RWPE1 (cell line): ENCODE results near the gene PTGES2.

Experiments
- CTCF ChIA-PET: fragments of 350-600 bp; sonication (Branson Sonifier 250); formaldehyde crosslinking; extraction: SDS; loops from one replicate; lab custom pipeline; 2021; lab: Yijun Ruan, JAX
- POLR2A ChIA-PET: fragments of 400-600 bp; formaldehyde crosslinking; extraction: SDS; loops from one replicate; lab custom pipeline; 2020; ENCODE audit warnings: antibody characterized with exemption; ENCODE audit not compliant: low non-redundant PET; lab: Yijun Ruan, JAX
- DNase-seq: peaks from one replicate; pipeline ENCODE4 v3.0.0; 2012; ENCODE audit warnings: low spot score
- H3K27ac ChIP-seq: fragments of 450-650 bp; 2 replicates; pipeline ENCODE4 v1.5.1; 2017
- TF ChIP-seq, protein P1 (sequence below): fragments of 450-650 bp; conservative IDR thresholded peaks from 2 replicates; pipeline ENCODE4 v1.5.1; 2017; ENCODE audit warnings: low read depth, mild to moderate bottlenecking

The PTGES2 gene

GRCh38 chr9:128085943-128086342 lies 41.6 kb downstream of the PTGES2 start:
- ChIA-PET POLR2A (no interaction called here), CTCF (no interaction called here)
- H3K27ac ChIP-seq, result no peak overlapping the region
- TF ChIP-seq, protein P1, sequence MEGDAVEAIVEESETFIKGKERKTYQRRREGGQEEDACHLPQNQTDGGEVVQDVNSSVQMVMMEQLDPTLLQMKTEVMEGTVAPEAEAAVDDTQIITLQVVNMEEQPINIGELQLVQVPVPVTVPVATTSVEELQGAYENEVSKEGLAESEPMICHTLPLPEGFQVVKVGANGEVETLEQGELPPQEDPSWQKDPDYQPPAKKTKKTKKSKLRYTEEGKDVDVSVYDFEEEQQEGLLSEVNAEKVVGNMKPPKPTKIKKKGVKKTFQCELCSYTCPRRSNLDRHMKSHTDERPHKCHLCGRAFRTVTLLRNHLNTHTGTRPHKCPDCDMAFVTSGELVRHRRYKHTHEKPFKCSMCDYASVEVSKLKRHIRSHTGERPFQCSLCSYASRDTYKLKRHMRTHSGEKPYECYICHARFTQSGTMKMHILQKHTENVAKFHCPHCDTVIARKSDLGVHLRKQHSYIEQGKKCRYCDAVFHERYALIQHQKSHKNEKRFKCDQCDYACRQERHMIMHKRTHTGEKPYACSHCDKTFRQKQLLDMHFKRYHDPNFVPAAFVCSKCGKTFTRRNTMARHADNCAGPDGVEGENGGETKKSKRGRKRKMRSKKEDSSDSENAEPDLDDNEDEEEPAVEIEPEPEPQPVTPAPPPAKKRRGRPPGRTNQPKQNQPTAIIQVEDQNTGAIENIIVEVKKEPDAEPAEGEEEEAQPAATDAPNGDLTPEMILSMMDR, result no peak
- DNase-seq, result no peak

DNA sequence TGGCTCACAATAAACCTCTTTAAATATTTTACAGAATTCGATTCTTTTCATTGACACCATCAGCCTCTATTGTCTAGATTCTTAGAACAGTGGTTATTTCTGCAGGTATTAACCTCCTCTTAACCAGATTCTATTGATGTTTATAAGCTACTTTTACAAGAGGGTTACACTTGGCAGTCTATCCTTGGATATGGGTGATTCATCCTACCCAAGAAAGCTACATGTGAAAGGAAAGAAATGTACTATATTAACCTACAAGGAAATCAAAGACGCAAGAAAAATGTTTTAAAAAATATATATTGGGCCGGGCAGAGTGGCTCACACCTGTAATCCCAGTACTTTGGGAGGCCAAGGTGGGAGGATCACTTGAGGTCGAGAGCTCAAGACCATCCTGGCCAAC lies 42.8 kb downstream of the PTGES2 start:
- no peak overlapping the region for H3K27ac ChIP-seq
- no peak for DNase-seq
- POLR2A ChIA-PET, result no interaction called here
- TF ChIP-seq, protein P1, result no peak
- CTCF ChIA-PET, result interaction anchor here (0.9 to 1.3 kb wide), 4 partner anchors 9 to 141 kb away, joined by 3 to 5 read pairs (median 3); no protein-coding TSS in a partner anchor

DNA sequence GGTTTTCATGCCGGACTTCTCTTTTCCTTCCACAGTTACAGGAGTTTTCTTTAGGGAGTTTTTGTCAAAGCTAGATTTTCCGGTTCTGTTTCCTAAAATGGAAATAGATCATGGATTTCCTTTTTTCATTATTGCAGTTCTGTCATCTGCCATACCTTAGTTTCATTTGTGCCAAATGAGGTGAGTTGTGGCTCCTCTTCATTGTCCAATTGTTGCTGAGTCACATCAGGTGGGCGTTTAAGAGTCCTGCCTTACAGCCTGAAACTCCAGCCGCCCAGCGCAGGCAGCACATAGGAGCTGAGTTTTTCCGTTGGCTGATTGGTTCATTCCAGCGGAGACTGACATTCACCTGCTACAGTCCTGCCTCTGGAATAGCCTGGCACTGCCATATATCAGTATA lies 45.4 kb downstream of the PTGES2 start:
- TF ChIP-seq, protein P1, result no peak
- CTCF ChIA-PET, result interaction anchor here (0.6 to 1.4 kb wide), 4 partner anchors 35 to 160 kb away, joined by 3 to 6 read pairs (median 3); no protein-coding TSS in a partner anchor
- H3K27ac ChIP-seq, result peak overlapping the region; percentile 48
- peak; percentile 75 for DNase-seq
- POLR2A ChIA-PET, result no interaction called here

GRCh38 chr9:128081056-128081455 lies 46.5 kb downstream of the PTGES2 start:
- DNase-seq, result no peak
- TF ChIP-seq, protein P1, result no peak
- CTCF ChIA-PET, result interaction anchor here (0.7 to 1.4 kb wide), 2 partner anchors 37 to 159 kb away, joined by 3 to 6 read pairs; no protein-coding TSS in a partner anchor
- POLR2A ChIA-PET, result no interaction called here
- H3K27ac ChIP-seq, result peak overlapping the region; percentile 26

- POLR2A ChIA-PET, result interaction anchor here (0.7 kb wide), 1 partner anchor 11 kb away, joined by 5 read pairs; no protein-coding TSS in a partner anchor
- TF ChIP-seq, protein P1, result no peak
- DNase-seq, result no peak
- H3K27ac ChIP-seq, result no peak overlapping the region
- CTCF ChIA-PET, result interaction anchor here (0.5 to 0.7 kb wide), 4 partner anchors 30 to 324 kb away, joined by 3 read pairs; no protein-coding TSS in a partner anchor
Measured at GRCh38 chr9:128080206-128080605, 47.3 kb downstream of the PTGES2 start.

DNA sequence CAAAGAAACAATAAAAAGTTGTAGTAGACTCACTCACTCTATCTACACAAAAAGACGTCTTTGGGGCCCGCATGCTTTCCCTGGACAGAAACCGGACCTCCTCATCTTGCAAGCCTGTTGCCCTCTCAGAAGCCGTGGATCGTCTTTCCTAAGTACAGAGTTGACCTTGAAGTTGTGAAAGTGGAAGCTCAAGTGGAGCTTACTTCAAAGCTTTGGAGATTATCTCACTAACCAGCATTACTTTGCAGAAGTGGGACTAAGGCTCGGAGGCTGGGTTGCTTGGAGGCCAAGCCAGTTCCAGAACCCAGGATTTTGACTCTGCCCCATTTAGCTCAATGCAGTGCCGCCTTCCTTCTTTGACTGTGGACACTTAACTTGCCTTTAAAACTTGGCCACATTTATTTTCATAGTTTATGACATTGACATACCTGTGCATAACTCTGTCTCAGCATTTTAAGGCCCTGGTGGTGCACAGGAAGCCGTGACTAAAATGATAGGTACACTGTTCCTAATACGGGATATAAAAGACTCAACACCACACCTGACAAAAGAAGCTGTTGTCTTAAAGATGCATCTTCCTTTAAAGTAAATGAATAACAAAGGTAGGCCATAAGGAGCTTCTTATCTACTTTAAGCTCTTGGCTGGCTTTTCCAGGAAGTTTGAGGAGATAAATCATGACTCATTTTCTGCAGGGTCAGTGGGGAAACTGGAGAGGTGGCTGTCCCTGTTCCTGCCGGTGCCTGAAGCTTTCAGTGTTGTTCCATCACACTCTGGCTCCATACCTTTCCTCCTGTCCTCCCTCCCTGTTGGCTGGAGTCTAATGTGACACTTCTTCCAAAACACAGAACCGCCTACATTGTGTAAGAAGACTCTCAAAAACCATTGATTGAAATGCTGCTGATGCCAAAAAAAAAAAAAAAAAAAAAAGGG lies 48.8 kb downstream of the PTGES2 start:
- peak overlapping the region; percentile 57 for H3K27ac ChIP-seq
- peak; percentile 62 for DNase-seq
- POLR2A ChIA-PET, result no interaction called here
- CTCF ChIA-PET, result interaction anchor here (0.7 kb wide), 1 partner anchor 36 kb away, joined by 3 read pairs; no protein-coding TSS in a partner anchor
- TF ChIP-seq, protein P1, result no peak
